ENCODE results near the gene ERMAP. TPM values are rescaled to one million over a fixed set of nuclear protein-coding genes. Genes with fewer than 3 reads are reported as not detected.

Gene ERMAP
- total and polyA plus RNA-seq, 9 of the 15 experiments (the other 6 are each of a cell fraction or from before 2014, with no cell fraction given) = 8.0 to 31.4 (median 22.5) TPM

- TF ChIP-seq ZNF592 (IDR thresholded peaks at IDR 0.05) (peak; percentile 89; the same call in 1 of the 2 replicates), ETS2 (tag; IDR thresholded peaks at IDR 0.05; ENCODE audit: borderline replicate concordance, poor library complexity, severe bottlenecking) (no peak), BHLHE40 (IDR thresholded peaks at IDR 0.05; ENCODE audit: low read length) (peak; percentile 91), CHD4 (IDR thresholded peaks at IDR 0.05; ENCODE audit: insufficient read depth, insufficient replicate concordance, low read depth, low read length, poor library complexity, severe bottlenecking) (no peak), E2F1 (CRISPR knock-in tag; IDR thresholded peaks at IDR 0.05) (no peak), NEUROD1 (IDR thresholded peaks at IDR 0.05; ENCODE audit: borderline replicate concordance, low read depth, low read length, partially characterized antibody) (peak; percentile 77), SMAD2 (IDR thresholded peaks at IDR 0.05; ENCODE audit: low read depth, low read length) (no peak), XRCC3 (IDR thresholded peaks at IDR 0.05) (no peak; the same call in 1 of the 2 replicates), OTX1 (CRISPR knock-in tag; IDR thresholded peaks at IDR 0.05) (peak; percentile 39; the same call in 1 of the 2 replicates), SRF (CRISPR knock-in tag; IDR thresholded peaks at IDR 0.05) (peak in 1 of 2 experiments; percentile 15; a peak in 1 of 4 replicates), NCOA6 (IDR thresholded peaks at IDR 0.05) (peak; percentile 65; the same call in 1 of the 2 replicates), YBX1 (IDR thresholded peaks at IDR 0.05) (no peak), ZNF583 (CRISPR knock-in tag; IDR thresholded peaks at IDR 0.05) (no peak), KDM5B (IDR thresholded peaks at IDR 0.05; ENCODE audit: insufficient replicate concordance, low read depth, low read length) (peak; percentile 55), EP300 (IDR thresholded peaks at IDR 0.05; ENCODE audit: low read length) (peak; percentile 93), MCM3 (IDR thresholded peaks at IDR 0.05) (no peak), ZC3H11A (IDR thresholded peaks at IDR 0.05; ENCODE audit: low read depth, low read length) (no peak; the same call in 1 of the 2 replicates), KDM4B (IDR thresholded peaks at IDR 0.05; ENCODE audit: borderline replicate concordance in 2 of 2, low read depth in 1 of 2) (no peak), RB1 (IDR thresholded peaks at IDR 0.05; ENCODE audit: low read depth) (no peak; the same call in 1 of the 2 replicates), CEBPG (CRISPR knock-in tag; IDR thresholded peaks at IDR 0.05) (no peak), CEBPG (tag; conservative IDR thresholded peaks at IDR 0.05 in 1 of 2, IDR thresholded peaks at IDR 0.05 in 1 of 2) (no peak)
Measured at GRCh38 chr1:42825036-42825851, 8.3 kb downstream of the ERMAP start (continued).

Measured in K562 (cell line).